Lower leg skin (tissue), 4 donors: Measurements from ENCODE around the gene USH1G. TPM values are rescaled to one million over a fixed set of nuclear protein-coding genes. Genes with fewer than 3 reads are reported as not detected.

Experiments used
- DNase-seq, 2 donors: peaks; one replicate each; pipeline ENCODE4 v3.0.0-alpha.2; 2019; ENCODE audit warnings: low spot score in 2 of 2
- H3K4me3 ChIP-seq: fragments of 200-600 bp; sonication (generic); 2 replicates; pipeline ENCODE4 v1.5.1; 2017; ENCODE audit warnings: mild to moderate bottlenecking, low read depth; ENCODE audit not compliant: poor library complexity, severe bottlenecking
- CTCF ChIP-seq, 3 donors: fragments of 450-650 bp; IDR thresholded peaks; one replicate each; pipeline ENCODE4 v1.5.1; 2016; ENCODE audit warnings: antibody characterized with exemption in 3 of 3, mild to moderate bottlenecking in 3 of 3, moderate library complexity in 2 of 3
- POLR2A ChIP-seq, 2 donors: fragments of 450-650 bp; IDR thresholded peaks; one replicate each; pipeline ENCODE4 v1.6.1; 2016 to 2017; ENCODE audit warnings: antibody characterized with exemption in 2 of 2, mild to moderate bottlenecking in 1 of 2, moderate library complexity in 1 of 2
- WGBS, 2 donors: methylation state at CpG; one replicate each; pipeline ENCODE4 v1.1.5; 2018; 5-methylcytosine and 5-hydroxymethylcytosine counted together
- intact Hi-C: fragments of 100-400 bp; cut with DNase I; formaldehyde crosslinking; loops from one replicate; pipeline ENCODE4 v1.15.0; 2023; ENCODE audit warnings: low total_unique reads
- total RNA-seq, 4 donors: library from RNA; depleted of rRNA; stranded (reverse); fragments of >200 nt; gene quantifications; one replicate each; pipeline ENCODE4 v1.1.0, GENCODE V29; 2016

USH1G gene
- total RNA-seq, 4 donors from 2014 or later, result 0.67 to 2.6 (median 2.1) TPM

- TF ChIP-seq CTCF (IDR thresholded peaks at IDR 0.05) (no peak), POLR2A (IDR thresholded peaks at IDR 0.05) (no peak)
- intact Hi-C loops, result no loop called here
- no peak for DNase-seq
- no peak overlapping the region for H3K4me3 ChIP-seq
- 74 to 82% methylated on average over 7 of the region's 7 CpGs for WGBS, 2 donors
Measured at GRCh38 chr17:74904687-74905409, 18.2 kb downstream of the USH1G start.

GRCh38 chr17:74903671-74904070, 19.4 kb downstream of the USH1G start:
- intact Hi-C loops, result no loop called here
- WGBS, 2 donors, result 70 to 77% methylated on average over 6 of the region's 6 CpGs
- no peak overlapping the region for H3K4me3 ChIP-seq
- TF ChIP-seq CTCF (IDR thresholded peaks at IDR 0.05) (no peak), POLR2A (IDR thresholded peaks at IDR 0.05) (no peak)
- no peak for DNase-seq

- intact Hi-C loops, result no loop called here
- TF ChIP-seq CTCF (IDR thresholded peaks at IDR 0.05) (no peak), POLR2A (IDR thresholded peaks at IDR 0.05) (no peak)
- 87 to 91% methylated on average over 9 of the region's 9 CpGs for WGBS, 2 donors
- DNase-seq, result no peak
- no peak overlapping the region for H3K4me3 ChIP-seq
Measured at GRCh38 chr17:74903034-74903433, 20.0 kb downstream of the USH1G start.

GRCh38 chr17:74901353-74902135, 21.5 kb downstream of the USH1G start:
- no peak for DNase-seq
- 73 to 80% methylated on average over 14 of the region's 14 CpGs for WGBS, 2 donors
- TF ChIP-seq CTCF (IDR thresholded peaks at IDR 0.05) (no peak), POLR2A (IDR thresholded peaks at IDR 0.05) (no peak)
- no peak overlapping the region for H3K4me3 ChIP-seq
- intact Hi-C loops, result no loop called here

GRCh38 chr17:74900208-74900607, 22.8 kb downstream of the USH1G start:
- intact Hi-C loops, result no loop called here

More at GRCh38 chr17:74900208-74900607, 22.8 kb downstream of the USH1G start:
- no peak for DNase-seq
- no peak overlapping the region for H3K4me3 ChIP-seq
- no peak for TF ChIP-seq CTCF (IDR thresholded peaks at IDR 0.05)
- no peak for TF ChIP-seq POLR2A (IDR thresholded peaks at IDR 0.05)
- 72 to 74% methylated on average over 8 of the region's 8 CpGs for whole genome bisulfite sequencing, 2 donors
